ENCODE results near the gene SIX1.

The SIX1 gene

GRCh38 chr14:60655119-60655897 lies 6.0 kb upstream of the SIX1 start:
- no peak for DNase-seq

DNA sequence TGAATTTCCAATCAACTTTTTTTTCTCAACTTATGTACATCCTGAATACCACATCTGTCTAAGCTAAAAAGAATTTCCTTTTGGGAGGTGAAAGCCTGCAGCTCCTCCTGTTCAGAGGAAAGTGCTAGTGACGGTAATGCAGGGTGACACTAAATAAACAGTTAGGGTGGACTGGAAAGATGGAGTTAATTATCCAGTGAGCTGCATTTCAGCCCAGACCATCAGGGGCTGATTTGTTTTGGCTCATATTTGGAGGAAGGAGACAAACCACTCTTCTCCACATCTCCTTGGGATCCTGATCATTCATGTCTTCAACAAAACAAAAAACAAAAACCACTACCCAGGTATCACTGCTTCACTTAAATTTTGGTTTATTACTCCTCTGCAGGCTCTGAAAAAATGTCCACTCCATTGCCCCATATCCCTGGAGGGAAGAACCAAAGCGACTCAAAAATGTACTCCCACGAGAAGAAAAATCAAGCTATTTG lies 5.1 kb upstream of the SIX1 start:
- no peak for DNase-seq

- no peak for DNase-seq
Measured at GRCh38 chr14:60653701-60654161, 4.5 kb upstream of the SIX1 start.

GRCh38 chr14:60652674-60653651 lies 3.7 kb upstream of the SIX1 start:
- DNase-seq: no peak

DNA sequence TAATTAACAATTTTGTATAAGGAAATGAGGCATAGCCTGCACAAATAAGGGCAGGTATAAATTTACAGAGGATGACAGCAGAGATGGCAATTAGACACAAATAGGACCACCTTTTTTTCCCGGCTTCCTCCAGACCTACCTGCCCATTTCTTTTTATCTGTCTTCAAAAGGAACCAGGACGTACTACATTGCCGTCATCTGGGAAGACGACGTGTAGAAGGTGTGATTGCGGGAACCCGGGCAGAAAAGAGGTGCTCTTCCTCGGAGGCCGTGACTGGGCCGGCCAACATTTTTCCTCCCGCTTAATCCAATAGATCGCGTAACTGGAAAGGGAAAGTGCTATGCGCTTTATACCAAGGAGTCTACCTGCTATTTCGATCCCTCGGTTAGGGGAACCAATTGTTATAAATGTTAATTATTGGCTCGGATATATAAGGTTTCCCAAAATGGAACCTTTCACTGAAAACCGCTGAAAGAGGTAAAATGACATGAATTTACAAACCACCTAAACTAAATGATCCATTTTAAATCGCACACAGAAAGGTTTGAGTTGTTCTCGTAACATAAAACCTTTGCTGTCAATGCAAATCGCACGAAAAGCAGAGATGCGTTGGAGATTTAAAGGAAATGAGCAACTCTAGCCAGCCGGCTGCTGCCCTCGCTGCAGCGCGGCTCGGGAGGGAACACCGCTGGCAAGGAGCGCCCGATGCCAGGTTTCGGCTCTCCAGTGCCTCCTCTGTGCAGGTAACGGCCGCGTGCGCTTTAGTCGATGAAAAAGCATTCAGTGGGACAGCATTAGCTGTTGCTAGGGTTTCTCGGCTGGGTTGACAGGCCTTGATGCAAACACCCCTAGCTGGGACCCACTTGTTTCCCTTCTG lies 2.8 kb upstream of the SIX1 start:
- DNase-seq: no peak

DNA sequence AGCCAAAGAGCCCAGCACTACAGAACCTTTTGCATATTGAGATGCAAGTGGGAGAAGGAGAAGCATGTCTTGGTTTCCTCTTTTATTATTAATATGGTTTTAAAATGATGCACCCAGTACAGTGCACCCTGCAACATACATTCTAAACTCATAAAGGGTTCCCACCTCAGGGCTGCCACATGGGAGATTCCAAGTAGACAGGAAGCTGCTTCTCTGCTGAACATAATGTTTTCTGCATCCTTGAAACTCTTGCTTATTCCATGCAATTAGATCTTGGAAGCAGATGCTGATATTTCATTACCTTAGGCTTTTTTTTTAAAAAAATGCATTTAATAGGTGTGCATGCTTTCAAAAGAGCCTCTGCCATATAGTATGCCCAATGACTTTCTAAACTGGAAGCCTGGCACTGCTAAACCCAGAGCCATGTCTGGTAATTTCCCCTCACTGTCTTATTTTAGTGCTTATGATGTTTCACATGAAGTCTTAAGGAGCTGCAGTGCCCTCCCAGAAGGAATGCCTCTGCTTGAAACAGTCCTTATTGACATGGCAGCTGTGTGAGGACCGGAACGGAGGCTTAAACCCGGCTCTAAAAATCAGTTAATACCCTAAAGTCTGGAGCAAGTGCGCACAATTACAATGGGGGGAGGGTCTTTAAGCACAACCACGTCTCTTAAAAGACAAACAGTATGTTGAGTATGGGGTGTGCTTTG lies 2.0 kb upstream of the SIX1 start:
- DNase-seq: no peak

DNA sequence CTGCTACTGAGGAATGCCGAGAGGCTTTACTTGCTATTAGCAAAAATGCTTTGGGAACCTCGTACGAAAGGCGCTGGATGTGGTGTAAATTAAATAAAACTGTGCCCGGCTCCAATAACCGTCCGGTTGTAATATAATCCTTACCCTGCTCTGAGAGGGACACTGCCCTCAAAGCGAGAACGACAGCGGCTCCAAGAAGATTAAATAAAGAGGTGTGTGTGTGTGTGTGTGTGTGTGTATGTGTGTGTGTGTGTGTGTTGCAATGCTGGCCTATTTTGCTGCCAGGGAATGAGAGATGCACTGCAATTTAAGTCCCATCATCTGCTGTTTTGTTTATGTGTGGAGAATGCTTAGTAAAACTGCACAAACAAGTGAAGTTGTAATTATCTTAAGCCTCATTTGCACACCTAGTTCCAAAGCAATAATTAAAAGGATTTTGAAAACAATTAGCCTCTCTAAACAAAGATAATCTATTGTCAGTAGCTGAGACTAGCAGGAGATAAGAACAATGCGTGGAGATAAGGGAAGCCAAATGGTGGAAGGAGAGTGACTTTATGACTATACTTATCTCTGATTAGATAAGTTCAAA lies 1.2 kb upstream of the SIX1 start:
- no peak for DNase-seq

- DNase-seq: no peak
Measured at GRCh38 chr14:60649875-60650372, 647 bp upstream of the SIX1 start.

DNA sequence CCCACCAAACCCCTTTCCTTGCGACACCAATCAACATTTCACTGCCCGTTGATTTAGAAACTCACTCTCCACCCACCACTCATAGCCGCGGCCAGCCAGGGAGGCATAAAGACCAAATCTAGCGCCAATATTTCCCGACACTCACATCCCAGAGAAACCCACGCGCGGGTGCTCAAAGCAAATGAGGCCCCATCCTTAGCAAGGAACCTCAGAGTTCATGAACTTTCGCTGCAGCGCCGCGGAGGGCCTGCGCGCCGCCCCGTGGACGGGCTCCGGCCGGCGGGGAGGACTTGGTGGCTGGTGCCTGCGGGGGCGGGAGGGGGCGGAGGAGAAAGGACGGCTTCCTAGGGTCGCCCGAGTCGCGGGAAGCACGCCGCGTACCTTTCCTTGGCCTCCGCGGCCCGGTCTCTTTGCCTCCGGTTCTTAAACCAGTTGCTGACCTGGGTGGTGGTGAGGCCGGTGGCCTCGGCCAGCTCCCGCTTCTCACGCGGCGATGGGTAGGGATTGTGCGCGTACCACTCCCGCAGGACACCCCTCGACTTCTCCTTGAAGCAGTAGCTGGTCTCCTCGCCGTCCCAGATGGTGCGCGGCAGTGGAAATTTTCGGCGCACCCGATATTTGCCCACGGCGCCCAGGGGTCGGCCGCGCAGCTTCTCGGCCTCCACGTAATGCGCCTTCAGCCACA lies 886 bp downstream of the SIX1 start:
- no peak for DNase-seq

DNA sequence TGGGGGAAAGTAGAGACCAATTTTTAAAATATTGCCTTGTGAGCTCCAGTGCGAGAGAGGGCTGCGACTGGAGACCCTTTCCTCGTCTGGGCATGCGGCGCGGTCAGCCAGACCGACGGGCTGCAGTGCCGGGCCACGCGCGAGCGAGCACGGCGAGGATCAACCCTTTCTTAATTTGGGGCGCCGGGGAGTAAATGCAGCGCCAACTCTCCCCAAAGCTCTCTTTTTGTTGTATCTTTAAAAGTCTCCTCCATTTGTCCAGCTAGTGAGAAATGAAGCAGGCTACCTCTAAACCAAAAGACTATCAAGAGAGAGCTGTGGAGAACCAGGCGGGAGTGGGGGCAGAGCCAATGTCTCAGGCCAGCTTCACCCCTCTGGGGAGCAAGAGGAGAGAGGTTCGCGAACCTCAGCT lies 1.4 kb downstream of the SIX1 start:
- no peak for DNase-seq

- DNase-seq: peak; percentile 59
Measured at GRCh38 chr14:60647081-60647836, 2.0 kb downstream of the SIX1 start.

GRCh38 chr14:60646226-60646818 lies 3.0 kb downstream of the SIX1 start:
- DNase-seq: no peak

- DNase-seq: no peak
Measured at GRCh38 chr14:60645126-60645741, 4.0 kb downstream of the SIX1 start.

GRCh38 chr14:60644666-60645065 lies 4.6 kb downstream of the SIX1 start:
- no peak for DNase-seq

DNA sequence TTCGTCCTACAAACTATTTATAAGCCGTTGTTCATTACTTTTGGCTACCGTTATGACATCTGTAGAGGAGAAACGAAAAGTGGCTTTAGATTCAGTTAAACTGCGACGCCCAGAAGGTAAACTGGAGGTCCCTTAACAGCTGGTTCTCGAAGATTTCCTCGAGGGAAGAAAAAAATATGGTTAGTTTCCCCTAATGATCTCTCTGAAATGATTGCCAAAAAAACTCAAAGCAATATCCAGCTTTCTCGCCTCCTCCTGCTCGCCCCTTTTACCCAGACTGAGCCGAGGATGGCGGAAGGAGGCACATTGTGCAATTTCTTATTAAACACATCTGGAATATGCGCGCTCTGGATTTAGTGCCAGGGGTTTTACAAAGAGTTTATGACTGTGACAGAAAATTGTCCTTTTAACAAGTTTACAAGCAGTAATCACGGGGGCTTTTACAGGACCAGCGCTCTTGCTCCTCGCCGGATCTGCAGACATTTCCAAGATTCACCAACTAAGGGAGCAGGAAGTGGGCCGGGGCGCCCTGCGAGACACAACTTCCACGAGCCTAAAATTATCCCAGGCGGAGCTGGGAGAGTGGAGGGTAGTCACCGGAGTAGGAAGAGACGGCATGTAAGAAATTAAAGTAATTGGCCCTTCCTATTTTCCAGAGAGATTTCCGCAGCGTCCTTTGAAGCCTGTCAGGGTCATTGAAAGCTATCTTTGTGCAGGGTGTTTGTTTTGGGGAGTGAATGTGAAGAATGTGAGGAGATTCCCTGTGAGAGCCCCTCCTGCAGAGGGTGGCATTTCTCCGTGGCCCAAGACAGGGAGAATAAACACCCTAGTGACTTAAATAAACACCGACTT lies 5.6 kb downstream of the SIX1 start:
- DNase-seq: no peak

- DNase-seq: no peak
Measured at GRCh38 chr14:60643141-60643462, 6.2 kb downstream of the SIX1 start.

DNA sequence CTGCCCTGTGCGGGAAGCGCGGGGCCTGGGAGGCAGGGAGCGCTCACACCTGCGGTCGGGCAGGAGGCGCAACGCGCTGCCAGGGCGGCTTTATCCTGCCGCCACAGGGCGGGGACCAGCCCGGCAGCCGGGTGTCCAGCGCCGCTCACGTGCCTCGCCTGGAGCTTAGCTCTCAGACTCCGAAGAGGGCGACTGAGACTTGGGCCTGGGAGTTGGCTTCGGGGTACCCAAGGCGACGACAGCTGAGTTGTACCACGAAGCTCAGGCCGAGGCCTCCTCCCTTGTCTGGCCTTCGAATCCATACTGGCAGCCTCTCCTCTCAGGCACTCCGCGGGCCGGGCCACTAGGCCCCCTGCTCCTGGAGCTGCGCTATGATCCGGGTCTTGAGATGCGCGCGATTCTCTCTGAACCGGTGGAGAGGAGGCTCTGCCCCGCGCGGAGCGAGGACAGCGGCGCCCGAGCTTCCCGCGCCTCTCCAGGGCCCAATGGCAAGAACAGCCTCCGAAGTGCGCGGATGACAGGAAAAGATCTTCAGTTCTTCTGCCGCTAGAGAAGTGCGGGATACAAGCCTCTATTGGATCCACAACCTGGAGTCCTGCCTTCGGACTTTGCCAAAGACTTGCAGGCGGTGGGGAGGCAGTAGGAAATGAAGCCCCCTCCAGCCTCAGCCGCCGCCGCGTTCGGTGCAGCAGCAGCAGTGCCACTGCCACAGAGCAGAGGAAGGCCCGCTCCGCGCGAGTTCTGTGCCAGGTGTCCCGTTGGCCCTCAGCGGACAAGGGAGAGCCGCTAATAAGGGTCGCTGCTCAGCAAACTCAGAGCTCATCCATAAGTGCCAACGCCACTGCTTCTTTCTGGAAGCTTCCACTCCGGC lies 6.8 kb downstream of the SIX1 start:
- DNase-seq: no peak
